ENCODE data around the gene ICA1. TPM values are rescaled to one million over a fixed set of nuclear protein-coding genes. Genes with fewer than 3 reads are reported as not detected.

Gene ICA1
- total RNA-seq, 1 experiment from 2014 or later: 28.8 TPM

GRCh38 chr7:8206956-8207355, 55.0 kb downstream of the ICA1 start:
- H3K9me3 ChIP-seq (ENCODE audit: control insufficient read depth, low read depth, low read length): no peaks in the 10 kb centered on the region

More at GRCh38 chr7:8206956-8207355, 55.0 kb downstream of the ICA1 start:
- no peak overlapping the region for H3K27ac ChIP-seq (ENCODE audit: insufficient read length, low read depth, low read length)
- H2BK12ac ChIP-seq (ENCODE audit: insufficient read length, low read depth, low read length): no peak overlapping the region
- H2AFZ ChIP-seq (ENCODE audit: low read length): no peak overlapping the region
- H4K20me1 ChIP-seq (ENCODE audit: control insufficient read depth, insufficient read depth, insufficient read length): no peaks in the 10 kb centered on the region
- H3K56ac ChIP-seq (ENCODE audit: insufficient read length, low read depth, low read length): no peak overlapping the region
- H3K9ac ChIP-seq (ENCODE audit: extremely low read depth, insufficient read length, low read length): no peak overlapping the region
- no peaks in the 10 kb centered on the region for H3K79me1 ChIP-seq (ENCODE audit: insufficient read depth, low read depth, low read length, poor library complexity, severe bottlenecking)
- H2BK120ac ChIP-seq (ENCODE audit: low read depth, low read length, poor library complexity, severe bottlenecking): no peak overlapping the region
- no peak overlapping the region for H4K5ac ChIP-seq (ENCODE audit: insufficient read length, low read depth, low read length)
- no peak overlapping the region for H4K91ac ChIP-seq (ENCODE audit: insufficient read length, low read depth, low read length)
- no peak overlapping the region for H2BK5ac ChIP-seq (ENCODE audit: insufficient read length, low read length)
- Mint-ChIP-seq H3K36me3 (ENCODE audit: insufficient read depth in 1 of 3, low read depth in 3 of 3) (peaks cover 3 to 4% (median 4%) of the 10 kb centered on the region in 3 experiments; a peak in 4 of 7 replicates), H3K9me3 (no peaks in the 10 kb centered on the region), H3K27me3 (ENCODE audit: low read depth) (no peaks in the 10 kb centered on the region), H3K27ac (peak overlapping the region in 2 of 3 experiments; percentile 26 to 54; a peak in 1 of 7 replicates), H3K4me3 (no peak overlapping the region), H3K4me1 (peaks cover 38 to 39% of the 10 kb centered on the region in 2 experiments)
- no peaks in the 10 kb centered on the region for H3K79me2 ChIP-seq (ENCODE audit: insufficient read depth, low read length)
- no peak overlapping the region for H3K18ac ChIP-seq (ENCODE audit: insufficient read length, low read depth, low read length)
- H2AK5ac ChIP-seq (ENCODE audit: insufficient read length, low read length): no peak overlapping the region
- H3K27me3 ChIP-seq (ENCODE audit: insufficient read depth, low read length): no peaks in the 10 kb centered on the region
- no peak overlapping the region for H3K23ac ChIP-seq (ENCODE audit: insufficient read length, low read depth, low read length)
- H3K23me2 ChIP-seq (ENCODE audit: insufficient read length, low read depth, low read length, poor library complexity, severe bottlenecking): no peaks in the 10 kb centered on the region
- no peak overlapping the region for H3T11ph ChIP-seq (ENCODE audit: low read length)
- no peak overlapping the region for H2BK20ac ChIP-seq (ENCODE audit: low read depth, low read length, poor library complexity, severe bottlenecking)
- no peak for DNase-seq
- TF ChIP-seq, protein P1, sequence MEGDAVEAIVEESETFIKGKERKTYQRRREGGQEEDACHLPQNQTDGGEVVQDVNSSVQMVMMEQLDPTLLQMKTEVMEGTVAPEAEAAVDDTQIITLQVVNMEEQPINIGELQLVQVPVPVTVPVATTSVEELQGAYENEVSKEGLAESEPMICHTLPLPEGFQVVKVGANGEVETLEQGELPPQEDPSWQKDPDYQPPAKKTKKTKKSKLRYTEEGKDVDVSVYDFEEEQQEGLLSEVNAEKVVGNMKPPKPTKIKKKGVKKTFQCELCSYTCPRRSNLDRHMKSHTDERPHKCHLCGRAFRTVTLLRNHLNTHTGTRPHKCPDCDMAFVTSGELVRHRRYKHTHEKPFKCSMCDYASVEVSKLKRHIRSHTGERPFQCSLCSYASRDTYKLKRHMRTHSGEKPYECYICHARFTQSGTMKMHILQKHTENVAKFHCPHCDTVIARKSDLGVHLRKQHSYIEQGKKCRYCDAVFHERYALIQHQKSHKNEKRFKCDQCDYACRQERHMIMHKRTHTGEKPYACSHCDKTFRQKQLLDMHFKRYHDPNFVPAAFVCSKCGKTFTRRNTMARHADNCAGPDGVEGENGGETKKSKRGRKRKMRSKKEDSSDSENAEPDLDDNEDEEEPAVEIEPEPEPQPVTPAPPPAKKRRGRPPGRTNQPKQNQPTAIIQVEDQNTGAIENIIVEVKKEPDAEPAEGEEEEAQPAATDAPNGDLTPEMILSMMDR (conservative IDR thresholded peaks at IDR 0.05): no peak
- no CpG with 5 or more reads among the region's 1 CpG for WGBS (ENCODE audit: extremely low coverage, insufficient read length, low lambda C conversion rate)
- H3K4me1 ChIP-seq (ENCODE audit: insufficient read depth, low read length): peaks cover 11% of the 10 kb centered on the region; the same call in 1 of the 2 replicates
- H3K4ac ChIP-seq (ENCODE audit: low read depth, low read length): no peak overlapping the region
- no peak overlapping the region for H3K14ac ChIP-seq (ENCODE audit: insufficient read depth, low read length)
- no peak overlapping the region for H4K8ac ChIP-seq (replicated peaks; ENCODE audit: insufficient read length, low read depth, low read length)
- peak overlapping the region; percentile 19 for H3K4me2 ChIP-seq (ENCODE audit: insufficient read depth, insufficient read length, low read length)
- H2BK15ac ChIP-seq (ENCODE audit: low read depth, low read length): no peak overlapping the region

Data from H9 (cell line).